ENCODE data around the gene RPTOR. TPM values are rescaled to one million over a fixed set of nuclear protein-coding genes. Genes with fewer than 3 reads are reported as not detected.
"Not testable (repeated sequence)": the region's sequence is repeated elsewhere in the genome, so short reads cannot be mapped to it uniquely, and the experiment has no call there.

RPTOR gene
- total RNA-seq, 1 experiment from 2014 or later: 26.3 TPM

DNA sequence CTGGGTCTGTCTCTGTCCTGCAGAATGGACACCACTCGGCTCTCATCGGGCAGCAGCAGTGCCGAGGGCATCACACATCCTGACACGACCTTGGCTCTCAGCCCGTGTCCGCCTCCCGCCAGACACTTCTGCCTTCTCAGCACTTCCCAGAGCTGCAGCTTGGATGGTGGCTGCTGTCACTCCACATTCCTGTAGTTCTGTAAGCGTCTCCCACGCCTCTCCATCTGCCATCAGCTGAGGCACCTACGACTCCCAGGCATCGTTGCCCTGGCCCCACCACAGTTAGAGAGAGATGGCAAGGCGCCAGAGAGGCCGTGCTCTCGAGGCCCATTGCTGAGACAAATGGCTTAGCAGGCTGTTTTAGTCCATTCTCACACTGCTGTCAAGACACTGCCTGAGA, 251.1 kb downstream of the RPTOR start:
- no peak for DNase-seq (ENCODE audit: low spot score)

DNA sequence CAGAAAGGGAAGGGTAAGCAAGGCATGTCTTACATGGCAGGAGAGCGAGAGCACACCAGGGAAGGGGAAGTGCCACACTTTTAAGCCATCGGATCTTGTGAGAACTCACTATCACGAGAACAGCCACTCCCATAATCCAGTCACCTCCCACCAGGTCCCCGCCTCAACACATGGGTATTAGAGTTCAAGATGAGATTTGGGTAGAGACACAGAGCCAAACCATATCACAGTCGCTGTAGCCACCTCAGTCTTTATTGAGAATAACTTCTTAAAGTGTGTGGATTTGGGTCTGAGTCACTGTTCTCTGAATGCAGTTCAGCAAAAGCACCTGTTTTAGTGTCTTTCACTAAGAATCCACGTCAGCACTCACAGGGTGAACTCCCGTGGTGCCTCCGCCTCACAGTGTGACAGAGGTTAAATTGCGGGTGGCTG, 251.8 kb downstream of the RPTOR start:
- DNase-seq (ENCODE audit: low spot score): no peak

GRCh38 chr17:80797222-80797621, 252.6 kb downstream of the RPTOR start:
- not testable (repeated sequence) for DNase-seq (ENCODE audit: low spot score)

DNA sequence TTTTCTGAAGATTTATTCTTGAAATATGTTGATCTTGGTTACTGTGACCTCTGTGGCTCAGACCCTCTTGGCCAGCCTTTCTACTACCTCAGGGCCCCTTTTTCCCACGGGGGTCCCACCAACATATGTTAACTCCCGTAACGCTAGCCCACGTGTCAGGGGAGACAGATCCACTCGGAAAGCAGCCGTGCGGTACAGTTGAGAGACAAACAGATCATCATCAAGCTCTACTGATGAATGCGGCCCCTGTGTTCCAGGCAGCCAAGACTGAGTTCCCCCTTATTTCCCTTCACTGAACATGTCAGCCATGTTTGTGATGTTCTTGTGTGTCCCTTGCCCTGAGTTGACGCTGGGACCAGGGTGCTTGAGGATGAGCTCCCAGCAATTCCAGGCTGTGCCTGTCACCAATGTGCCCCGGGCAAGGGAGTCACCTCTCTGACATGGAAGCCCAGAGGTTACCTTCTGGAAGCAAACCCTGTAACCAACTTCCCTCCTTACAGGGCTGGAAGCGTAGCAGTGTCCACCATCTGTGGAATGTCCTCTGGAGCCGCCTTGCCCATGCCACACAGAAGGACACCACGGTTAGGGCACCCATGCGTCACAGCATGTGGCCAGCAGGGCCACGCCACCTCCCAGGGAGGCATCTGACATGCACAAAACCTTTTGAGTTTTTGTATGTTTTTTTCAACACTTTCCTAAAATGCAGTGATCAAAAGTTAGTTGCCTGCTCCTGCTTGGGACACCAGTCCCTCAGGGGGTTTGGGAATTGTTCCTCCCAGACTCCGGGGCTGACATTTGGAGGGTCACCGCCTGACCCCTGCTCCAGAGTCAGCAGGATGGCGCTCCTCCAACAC, 253.3 kb downstream of the RPTOR start:
- no peak for DNase-seq (ENCODE audit: low spot score)

GRCh38 chr17:80798595-80799537, 254.2 kb downstream of the RPTOR start:
- DNase-seq (ENCODE audit: low spot score): no peak

- DNase-seq (ENCODE audit: low spot score): no peak
Measured at GRCh38 chr17:80799538-80800480, 255.2 kb downstream of the RPTOR start.

- no peak for DNase-seq (ENCODE audit: low spot score)
Measured at GRCh38 chr17:80800481-80801391, 256.1 kb downstream of the RPTOR start.

DNA sequence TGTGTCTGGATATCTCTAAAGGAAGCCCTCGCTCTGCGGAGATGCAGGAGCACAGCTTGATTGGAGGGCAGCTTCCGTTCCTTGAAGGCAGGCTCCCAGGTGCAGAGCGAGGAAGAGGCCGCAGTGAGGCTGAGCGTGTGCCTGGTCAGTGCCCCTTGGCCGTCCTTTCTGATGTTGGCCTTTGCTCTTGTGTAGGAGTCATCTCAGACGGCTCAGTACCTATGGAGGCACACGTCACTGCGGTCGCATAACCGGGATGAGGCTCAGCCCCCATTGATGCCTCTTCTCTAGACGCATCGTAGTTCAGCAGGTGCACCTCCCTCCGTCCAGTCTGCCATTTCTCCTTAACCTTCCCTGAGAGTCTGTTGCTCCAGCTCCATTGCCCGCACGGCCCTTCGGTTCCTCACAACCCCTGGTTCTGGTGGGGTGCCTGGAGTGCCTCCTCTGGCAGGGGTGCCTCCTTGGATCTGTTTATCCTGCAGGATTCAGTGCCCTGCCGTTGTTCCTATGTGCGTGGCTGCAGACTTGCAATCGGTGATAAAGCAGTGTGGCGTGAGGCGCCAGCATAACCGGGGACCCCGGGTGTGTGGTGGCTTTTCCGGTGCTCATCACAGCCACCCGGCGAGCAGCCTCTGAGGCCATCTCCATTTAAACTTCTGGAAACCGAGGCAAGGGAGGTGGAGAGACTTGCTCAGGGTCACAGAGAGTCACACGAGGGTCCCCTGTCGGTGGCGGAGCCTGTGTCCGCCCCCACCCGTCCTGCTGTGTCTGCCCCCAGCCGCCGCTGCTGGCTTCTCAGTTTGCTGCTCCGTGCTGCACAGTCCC, 258.2 kb downstream of the RPTOR start:
- DNase-seq (ENCODE audit: low spot score): no peak

DNA sequence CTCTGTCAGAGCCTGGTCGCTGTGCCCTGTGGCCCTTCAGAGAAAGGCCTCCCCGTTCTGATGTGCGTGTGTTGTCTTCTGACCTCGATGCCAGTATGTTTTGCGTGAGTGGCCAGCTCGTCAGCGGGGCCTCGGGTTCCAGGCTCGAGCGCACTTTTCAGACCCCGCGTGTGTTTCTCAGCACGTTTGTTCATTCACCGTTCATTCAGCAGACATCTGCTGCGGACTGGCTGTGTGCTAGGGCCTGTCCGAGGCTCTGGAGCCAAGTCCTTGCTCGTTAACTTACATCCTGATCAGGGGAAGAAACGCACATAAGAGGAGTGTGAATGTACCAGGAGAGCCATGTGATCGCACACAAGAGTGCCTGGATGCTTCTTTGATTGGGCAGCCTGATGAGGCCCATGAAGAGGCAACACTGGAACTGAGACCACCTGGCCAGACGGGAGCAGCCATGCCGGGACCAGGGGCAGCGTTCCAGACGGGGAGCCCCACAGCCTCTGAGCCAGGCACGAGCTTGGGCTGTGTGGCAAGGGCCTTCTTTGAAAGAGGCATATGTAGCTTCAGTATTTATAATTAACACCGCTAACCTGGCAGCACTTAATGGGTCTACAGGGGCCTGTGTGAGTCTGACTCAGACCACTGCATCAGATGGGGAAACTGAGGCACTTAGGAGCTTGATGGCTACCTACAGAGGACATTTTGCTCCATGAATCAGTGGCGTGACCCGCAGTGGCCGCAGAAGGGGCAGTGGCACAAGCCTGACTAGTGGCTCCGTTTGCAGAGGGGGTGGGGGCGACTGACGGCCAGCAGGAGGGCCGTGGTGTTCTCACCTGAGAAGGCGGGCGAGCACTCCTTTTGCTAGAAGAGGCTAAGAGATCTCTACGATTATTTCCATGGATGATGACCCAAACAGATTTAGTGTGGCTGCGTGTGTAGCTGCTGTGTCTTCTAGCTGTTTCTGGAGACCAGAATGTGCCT, 259.1 kb downstream of the RPTOR start:
- no peak for DNase-seq (ENCODE audit: low spot score)

GRCh38 chr17:80804466-80804865, 259.8 kb downstream of the RPTOR start:
- no peak for DNase-seq (ENCODE audit: low spot score)

DNA sequence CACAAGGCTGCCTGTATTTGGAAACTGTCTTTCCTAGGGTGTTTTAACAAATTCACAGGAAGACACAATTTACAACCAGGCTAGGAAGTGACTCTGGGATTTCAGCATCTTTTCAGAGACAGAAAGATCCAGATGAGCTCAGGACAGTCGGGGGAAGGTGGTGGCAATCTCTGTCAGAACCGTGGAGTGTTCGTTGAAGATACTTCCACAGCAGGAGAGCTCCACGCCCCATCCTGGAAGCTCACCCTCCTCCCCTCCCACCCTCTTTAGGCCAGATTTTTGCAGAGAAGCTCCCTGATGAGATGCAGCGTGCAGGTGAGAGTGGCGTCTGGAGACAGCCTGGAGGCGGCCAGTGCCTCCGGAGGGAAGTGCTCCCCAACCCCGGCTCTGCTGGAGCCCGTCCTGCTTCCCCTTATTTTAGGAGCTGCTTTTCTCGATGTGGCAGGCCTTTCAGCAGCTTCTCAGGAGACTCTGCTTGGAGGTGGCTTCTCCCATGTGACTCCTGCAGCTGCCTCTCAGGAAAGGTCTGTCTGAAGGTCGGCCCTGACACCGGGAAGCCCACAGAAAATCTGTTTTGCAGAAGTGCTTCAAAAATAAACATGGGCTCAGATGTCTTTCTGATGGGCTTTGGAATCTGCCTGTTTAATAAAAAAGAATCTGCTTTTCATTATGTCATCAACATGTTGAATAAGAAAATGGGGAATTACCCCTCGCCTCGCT, 260.6 kb downstream of the RPTOR start:
- no peak for DNase-seq (ENCODE audit: low spot score)

DNA sequence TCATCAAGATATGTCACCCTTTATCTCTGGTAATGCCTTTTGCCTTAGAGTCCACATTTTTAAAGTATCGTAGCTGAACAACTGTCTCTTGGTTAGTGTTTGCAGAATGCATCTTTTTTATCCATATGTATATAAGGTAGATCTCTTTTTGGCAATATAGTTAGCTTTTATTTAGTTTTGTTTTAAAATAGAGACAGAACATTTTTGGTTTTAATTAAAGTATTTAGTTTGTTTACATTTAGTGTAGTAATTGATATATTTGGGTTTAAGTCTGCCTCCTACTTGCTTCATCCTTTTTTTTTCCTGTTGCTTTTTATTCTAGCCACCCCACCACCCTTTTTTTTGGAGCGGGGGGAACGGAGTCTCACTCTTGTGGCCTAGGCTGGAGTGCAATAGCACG, 262.4 kb downstream of the RPTOR start:
- no peak for DNase-seq (ENCODE audit: low spot score)

DNA sequence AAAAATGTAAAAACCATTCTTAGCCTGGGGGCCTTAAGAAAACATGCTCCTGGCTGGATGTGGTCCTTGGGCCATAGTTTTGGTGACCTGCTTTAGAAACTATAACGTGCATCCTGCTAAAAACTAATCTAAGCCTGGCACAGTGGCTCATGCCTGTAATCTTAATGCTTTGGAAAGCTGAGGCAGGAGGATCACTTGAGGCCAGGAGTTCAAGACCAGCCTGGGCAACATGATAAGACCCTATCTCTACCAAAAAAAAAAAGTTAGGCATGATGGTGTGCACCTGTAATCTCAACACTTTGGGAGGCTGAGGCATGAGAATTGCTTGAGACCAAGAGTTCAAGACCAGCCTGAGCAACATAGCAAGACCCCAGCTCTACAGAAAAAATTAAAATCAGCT, 263.2 kb downstream of the RPTOR start:
- no peak for DNase-seq (ENCODE audit: low spot score)

DNA sequence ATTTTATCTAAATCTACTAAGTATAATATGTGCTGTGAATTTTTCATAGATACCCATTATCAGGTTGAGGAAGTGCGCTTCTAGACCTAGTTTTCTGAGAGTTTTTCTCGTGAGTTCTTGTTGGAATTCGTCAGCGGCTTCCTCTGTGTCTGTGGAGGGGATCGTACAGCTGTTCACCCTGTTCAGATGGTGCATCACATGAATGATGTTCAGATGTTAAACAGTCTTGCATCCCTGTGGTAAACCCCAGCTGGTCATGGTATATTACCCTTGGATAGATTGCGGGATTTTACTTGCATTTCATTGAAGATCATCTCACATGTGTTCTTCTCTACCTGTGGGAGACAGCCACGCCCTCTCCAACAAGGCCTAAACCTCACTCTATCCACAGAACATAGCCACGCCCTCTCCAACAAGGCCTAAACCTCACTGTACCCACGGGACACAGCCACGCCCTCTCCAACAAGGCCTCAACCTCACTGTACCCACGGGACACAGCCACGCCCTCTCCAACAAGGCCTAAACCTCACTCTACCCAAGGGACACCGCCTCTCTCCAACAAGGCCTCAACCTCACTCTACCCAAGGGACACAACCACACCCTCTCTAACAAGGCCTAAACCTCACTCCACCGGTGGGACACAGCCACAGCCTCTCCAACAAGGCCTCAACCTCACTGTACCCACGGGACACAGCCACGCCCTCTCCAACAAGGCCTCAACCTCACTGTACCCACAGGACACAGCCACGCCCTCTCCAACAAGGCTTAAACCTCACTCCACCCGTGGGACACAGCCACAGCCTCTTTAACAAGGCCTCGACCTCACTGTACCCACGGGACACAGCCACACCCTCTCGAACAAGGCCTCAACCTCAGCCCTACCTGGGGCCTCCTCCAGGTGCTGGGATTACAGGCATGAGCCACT, 266.8 kb downstream of the RPTOR start:
- no peak for DNase-seq (ENCODE audit: low spot score)

GRCh38 chr17:80812362-80813088, 267.9 kb downstream of the RPTOR start:
- no peak for DNase-seq (ENCODE audit: low spot score)

DNA sequence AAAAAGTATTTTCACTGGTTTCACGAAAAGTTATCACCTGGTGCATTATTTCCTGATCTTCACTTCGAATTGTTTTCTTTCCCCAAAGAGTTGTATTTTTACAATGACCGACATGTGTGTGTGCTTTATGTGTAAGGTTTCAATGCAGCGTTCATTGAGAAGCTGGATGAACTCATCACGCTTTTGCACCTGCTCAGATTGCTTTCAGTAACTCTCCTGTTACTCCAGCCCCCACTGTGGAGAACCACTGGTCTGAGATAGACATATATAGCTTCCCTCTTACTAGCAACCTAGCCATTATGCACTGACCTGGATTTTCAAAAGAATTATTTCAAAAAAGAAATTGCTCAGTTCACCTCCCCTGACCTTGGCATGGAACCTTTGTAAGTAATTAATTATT, 268.7 kb downstream of the RPTOR start:
- DNase-seq (ENCODE audit: low spot score): no peak
